Endometrial microvascular endothelial cells (primary cell): ENCODE results near the gene NMRAL1. TPM values are rescaled to one million over a fixed set of nuclear protein-coding genes. Genes with fewer than 3 reads are reported as not detected.

ENCODE experiments used
- in situ Hi-C: cut with HindIII; loops from 2 replicates; pipeline ENCODE4 v1.10.0; 2017; ENCODE audit warnings: low sequenced_read_pairs, low pct_unique_long_range_greater_than_20kb; ENCODE audit errors: inconsistent ontology term
- total RNA-seq: library from RNA; depleted of rRNA; stranded (reverse); fragments of >200 nt; gene quantifications from one replicate; pipeline ENCODE4 v1.2.3, GENCODE V29; 2015; ENCODE audit errors: inconsistent ontology term

Gene NMRAL1
- total RNA-seq, 1 donor from 2014 or later = 96.9 TPM

GRCh38 chr16:4507588-4508345, 33.3 kb upstream of the NMRAL1 start:
- in situ Hi-C loops = loop anchor here (10.0 kb wide), 1 partner anchor 53 kb away; no protein-coding TSS in a partner anchor

- in situ Hi-C loops = loop anchor here (10.0 kb wide), 1 partner anchor 52 kb away; no protein-coding TSS in a partner anchor
Measured at GRCh38 chr16:4506450-4506849, 32.0 kb upstream of the NMRAL1 start.

GRCh38 chr16:4505356-4506147, 31.1 kb upstream of the NMRAL1 start:
- in situ Hi-C loops = loop anchor here (10.0 kb wide), 1 partner anchor 51 kb away; no protein-coding TSS in a partner anchor

GRCh38 chr16:4501071-4501478, 26.6 kb upstream of the NMRAL1 start:
- in situ Hi-C loops = loop anchor here (10.0 kb wide), 1 partner anchor 46 kb away; no protein-coding TSS in a partner anchor

GRCh38 chr16:4500272-4500671, 25.8 kb upstream of the NMRAL1 start:
- in situ Hi-C loops = loop anchor here (10.0 kb wide), 1 partner anchor 45 kb away; no protein-coding TSS in a partner anchor

- in situ Hi-C loops = no loop called here
Measured at GRCh38 chr16:4499196-4499555, 24.8 kb upstream of the NMRAL1 start.

- in situ Hi-C loops = no loop called here
Measured at GRCh38 chr16:4498546-4499195, 24.2 kb upstream of the NMRAL1 start.

GRCh38 chr16:4496305-4496704, 21.9 kb upstream of the NMRAL1 start:
- in situ Hi-C loops = no loop called here

GRCh38 chr16:4495766-4496165, 21.3 kb upstream of the NMRAL1 start:
- in situ Hi-C loops = no loop called here

GRCh38 chr16:4494746-4495490, 20.5 kb upstream of the NMRAL1 start:
- in situ Hi-C loops = no loop called here

- in situ Hi-C loops = no loop called here
Measured at GRCh38 chr16:4491898-4492297, 17.5 kb upstream of the NMRAL1 start.

GRCh38 chr16:4489030-4489429, 14.6 kb upstream of the NMRAL1 start:
- in situ Hi-C loops = no loop called here

- in situ Hi-C loops = no loop called here
Measured at GRCh38 chr16:4488499-4488967, 14.1 kb upstream of the NMRAL1 start.

- in situ Hi-C loops = no loop called here
Measured at GRCh38 chr16:4487955-4488498, 13.6 kb upstream of the NMRAL1 start.

- in situ Hi-C loops = no loop called here
Measured at GRCh38 chr16:4486126-4486893, 11.9 kb upstream of the NMRAL1 start.

- in situ Hi-C loops = no loop called here
Measured at GRCh38 chr16:4481963-4482362, 7.5 kb upstream of the NMRAL1 start.

GRCh38 chr16:4481526-4481925, 7.1 kb upstream of the NMRAL1 start:
- in situ Hi-C loops = no loop called here

- in situ Hi-C loops = no loop called here
Measured at GRCh38 chr16:4477966-4478365, 3.5 kb upstream of the NMRAL1 start.
